ENCODE data around the gene CRYBB1.

DNA sequence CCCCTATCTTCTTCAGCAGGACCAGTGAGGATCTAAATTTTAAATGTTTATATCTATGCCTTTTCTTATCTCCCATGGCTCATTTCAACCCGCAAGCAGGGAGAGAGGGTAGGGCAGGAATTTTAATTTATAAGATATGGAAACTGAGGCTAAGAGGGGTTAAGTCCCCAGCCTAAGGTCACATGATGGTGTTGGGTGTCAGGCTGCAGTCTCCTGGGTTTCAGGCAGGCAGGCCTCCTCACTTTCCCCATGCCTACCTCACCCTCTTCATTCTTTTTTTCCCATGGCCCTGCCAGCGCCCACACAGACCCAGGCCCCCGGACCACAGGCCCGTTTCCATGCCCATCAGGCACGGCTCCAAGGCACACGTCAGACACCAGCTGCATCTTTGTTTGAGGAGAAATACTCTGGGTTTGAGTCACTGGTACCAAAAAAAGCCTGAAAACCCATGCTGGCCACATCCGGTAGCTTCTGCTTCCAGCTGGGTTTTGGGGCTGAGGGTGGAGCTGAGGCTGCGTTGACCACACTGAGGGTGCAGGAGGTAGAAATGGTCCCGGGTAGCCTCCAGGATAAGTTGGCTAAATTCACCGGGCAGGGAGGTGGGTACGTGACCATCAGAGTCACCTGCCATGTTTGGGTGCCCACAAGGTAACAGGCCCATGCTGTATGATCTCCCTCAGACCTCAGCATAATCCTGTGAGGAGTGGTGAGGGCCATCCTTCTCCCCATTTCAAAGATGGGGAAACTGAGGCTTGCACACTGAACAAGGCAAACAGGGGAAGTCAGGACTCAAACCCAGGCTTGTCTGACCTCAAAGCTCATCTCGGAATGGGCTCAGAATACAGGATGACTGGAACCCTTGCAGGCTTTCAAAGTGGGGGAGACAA lies 7.5 kb downstream of the CRYBB1 start:
- TF ChIP-seq GATA2 (IDR thresholded peaks at IDR 0.05; ENCODE audit: low read depth, low read length) (no peak), GATA3 (IDR thresholded peaks at IDR 0.05; ENCODE audit: low read depth, low read length) (no peak)
